ENCODE measurements around the gene NUDCD3. TPM values are rescaled to one million over a fixed set of nuclear protein-coding genes. Genes with fewer than 3 reads are reported as not detected.

NUDCD3 gene
- total and polyA plus RNA-seq, 2 of the 8 experiments (the other 6 are each of a cell fraction or from before 2014, with no cell fraction given) = 35.2 to 93.7 TPM

- no peaks in the 10 kb centered on the region for H3K36me3 ChIP-seq (ENCODE audit: control insufficient read depth in 2 of 4, insufficient read depth in 4 of 4, low read length in 3 of 4)
- ChIA-PET CTCF (ENCODE audit: partially characterized antibody) (interaction anchor here (0.6 to 10.0 kb wide), 32 partner anchors 10 to 315 kb away, joined by 3 to 98 read pairs (median 4); partner anchors contain the start of genes NUDCD3 and OGDH), POLR2A (ENCODE audit: partially characterized antibody) (interaction anchor here (1.3 to 1.7 kb wide), 3 partner anchors 31 to 44 kb away, joined by 4 to 5 read pairs (median 4); partner anchors contain the start of genes DDX56 and NUDCD3)
- H3K79me1 ChIP-seq (ENCODE audit: low read depth, low read length) = no peaks in the 10 kb centered on the region
- H2BK15ac ChIP-seq (ENCODE audit: low read length) = no peak overlapping the region
- no peak overlapping the region for H4K91ac ChIP-seq (replicated peaks; ENCODE audit: insufficient read length, low read length)
- 83% methylated on average over 5 of the region's 5 CpGs; no CpG with 5 or more reads in 1 of the 2 experiments for WGBS, 2 experiments (ENCODE audit: extremely low coverage in 1 of 2, insufficient coverage in 1 of 2, insufficient read length in 1 of 2, insufficient replicate concordance in 2 of 2, low coverage in 1 of 2, low lambda C conversion rate in 2 of 2, missing lambda C conversion rate in 1 of 2)
- H3K4me1 ChIP-seq (replicated peaks in 1 of 4; ENCODE audit: control insufficient read depth in 3 of 4, insufficient read depth in 4 of 4, low read length in 3 of 4) = no peaks in the 10 kb centered on the region
- H3K27ac ChIP-seq (ENCODE audit: low read depth, low read length) = no peak overlapping the region
- no peak overlapping the region for H3K56ac ChIP-seq (replicated peaks; ENCODE audit: insufficient read length, low read depth, low read length)
- H4K20me1 ChIP-seq (replicated peaks in 1 of 2; ENCODE audit: control insufficient read depth in 1 of 2, insufficient read depth in 2 of 2, low read length in 2 of 2) = no peaks in the 10 kb centered on the region
- H3K18ac ChIP-seq (ENCODE audit: extremely low read depth, low read length) = no peak overlapping the region
- H2AFZ ChIP-seq (ENCODE audit: low read length) = peak overlapping the region; percentile 64; the same call in 1 of the 2 replicates
- no peak overlapping the region for H2AK5ac ChIP-seq (ENCODE audit: low read depth, low read length)
- no peaks in the 10 kb centered on the region for H3K79me2 ChIP-seq (ENCODE audit: control insufficient read depth in 1 of 2, insufficient read depth in 2 of 2, low read length in 2 of 2)
- no peak overlapping the region for H4K5ac ChIP-seq (ENCODE audit: insufficient read length, low read depth, low read length)
- H2BK20ac ChIP-seq (ENCODE audit: low read length) = no peak overlapping the region
- no peak for TF ChIP-seq SIX5 (IDR thresholded peaks at IDR 0.05; ENCODE audit: low read depth, low read length)
- TF ChIP-seq YY1 (IDR thresholded peaks at IDR 0.05; ENCODE audit: low read depth, low read length) = no peak
- TF ChIP-seq SIRT6 (IDR thresholded peaks at IDR 0.05; ENCODE audit: low read length) = no peak
- DNase-seq (ENCODE audit: low read depth in 1 of 2, low spot score in 2 of 2) (no peak), FAIRE-seq (no peak)
- H3K9me3 ChIP-seq (ENCODE audit: insufficient read depth in 2 of 2, low read depth in 1 of 2, low read length in 1 of 2) = no peaks in the 10 kb centered on the region
- no peak overlapping the region for H3K4ac ChIP-seq (replicated peaks; ENCODE audit: insufficient read length, low read depth, low read length)
- H2BK12ac ChIP-seq (ENCODE audit: low read depth, low read length) = no peak overlapping the region
- H3K9ac ChIP-seq (replicated peaks in 1 of 4; ENCODE audit: extremely low read depth in 1 of 4, low read depth in 3 of 4, low read length in 3 of 4) = no peak overlapping the region
- no peak overlapping the region for H4K8ac ChIP-seq (ENCODE audit: extremely low read depth, insufficient read depth, low read length)
- no peak overlapping the region for H3K23ac ChIP-seq (ENCODE audit: insufficient read length)
- H2BK120ac ChIP-seq (replicated peaks; ENCODE audit: low read depth, low read length) = no peak overlapping the region
- no peak overlapping the region for H3K4me3 ChIP-seq (ENCODE audit: extremely low read depth in 1 of 4, insufficient read depth in 2 of 4, low read depth in 3 of 4, low read length in 4 of 4)
- H3K23me2 ChIP-seq (ENCODE audit: low read depth, low read length) = no peaks in the 10 kb centered on the region
- no peaks in the 10 kb centered on the region for H3K27me3 ChIP-seq (replicated peaks in 1 of 4; ENCODE audit: control insufficient read depth in 3 of 4, extremely low read depth in 1 of 4, insufficient read depth in 3 of 4, low read length in 3 of 4)
- H3K4me2 ChIP-seq (ENCODE audit: insufficient read depth in 1 of 2, low read depth in 2 of 2, low read length in 2 of 2) = no peak overlapping the region
- no peak overlapping the region for H3K14ac ChIP-seq (ENCODE audit: insufficient read length)
- H2BK5ac ChIP-seq (ENCODE audit: low read depth, low read length) = no peak overlapping the region
Observed at GRCh38 chr7:44534087-44534486, 43.6 kb upstream of the NUDCD3 start.

All from H1 (cell line).